GM12891 (cell line): ENCODE data around the gene GGTLC3. TPM values are rescaled to one million over a fixed set of nuclear protein-coding genes. Genes with fewer than 3 reads are reported as not detected.
"Not testable (repeated sequence)": the region's sequence is repeated elsewhere in the genome, so short reads cannot be mapped to it uniquely, and the experiment has no call there.

Experiments used
- DNase-seq: peaks from one replicate; pipeline ENCODE4 v3.0.0; 2011; ENCODE audit warnings: low spot score; ENCODE audit not compliant: insufficient read length
- FAIRE-seq: peaks from 2 replicates; lab custom pipeline; 2011; peaks lifted over from hg19 to GRCh38; lab: Jason Lieb, UNC
- polyA plus RNA-seq: library from polyadenylated mRNA; unstranded; fragments of >200 nt; gene quantifications from one replicate; pipeline ENCODE4 v1.2.1, GENCODE V29; 2012; ENCODE audit warnings: low read depth, missing spikeins, inconsistent platforms; ENCODE audit not compliant: missing spikeins

The GGTLC3 gene
- polyA plus RNA-seq = not detected

DNA sequence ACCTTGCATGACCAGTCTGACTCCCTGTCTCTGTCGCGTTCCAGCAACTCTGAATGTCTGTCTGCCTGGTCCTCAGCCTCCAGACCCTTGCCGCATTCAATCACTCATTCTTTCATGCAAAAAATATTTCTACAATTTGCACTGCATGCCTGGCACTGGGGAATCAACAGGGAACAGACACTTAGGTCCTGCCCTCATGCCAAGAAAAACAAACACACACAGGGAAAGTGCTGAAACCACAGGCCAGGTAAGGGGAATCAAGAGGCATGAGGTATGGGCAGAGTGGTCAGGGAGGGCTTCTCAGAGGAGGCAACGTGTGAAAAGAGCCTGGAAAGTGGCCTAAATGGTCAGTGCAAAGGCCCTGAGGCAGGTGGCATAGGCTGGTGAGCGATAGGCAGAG is at the start of gene GGTLC3:
TSS of gene GGTLC3 (minus strand) at position 101 of the 400 bp plus-strand sequence. CDS start 264 bp downstream, outside the sequence.
- FAIRE-seq, DNase-seq: not testable (repeated sequence)

DNA sequence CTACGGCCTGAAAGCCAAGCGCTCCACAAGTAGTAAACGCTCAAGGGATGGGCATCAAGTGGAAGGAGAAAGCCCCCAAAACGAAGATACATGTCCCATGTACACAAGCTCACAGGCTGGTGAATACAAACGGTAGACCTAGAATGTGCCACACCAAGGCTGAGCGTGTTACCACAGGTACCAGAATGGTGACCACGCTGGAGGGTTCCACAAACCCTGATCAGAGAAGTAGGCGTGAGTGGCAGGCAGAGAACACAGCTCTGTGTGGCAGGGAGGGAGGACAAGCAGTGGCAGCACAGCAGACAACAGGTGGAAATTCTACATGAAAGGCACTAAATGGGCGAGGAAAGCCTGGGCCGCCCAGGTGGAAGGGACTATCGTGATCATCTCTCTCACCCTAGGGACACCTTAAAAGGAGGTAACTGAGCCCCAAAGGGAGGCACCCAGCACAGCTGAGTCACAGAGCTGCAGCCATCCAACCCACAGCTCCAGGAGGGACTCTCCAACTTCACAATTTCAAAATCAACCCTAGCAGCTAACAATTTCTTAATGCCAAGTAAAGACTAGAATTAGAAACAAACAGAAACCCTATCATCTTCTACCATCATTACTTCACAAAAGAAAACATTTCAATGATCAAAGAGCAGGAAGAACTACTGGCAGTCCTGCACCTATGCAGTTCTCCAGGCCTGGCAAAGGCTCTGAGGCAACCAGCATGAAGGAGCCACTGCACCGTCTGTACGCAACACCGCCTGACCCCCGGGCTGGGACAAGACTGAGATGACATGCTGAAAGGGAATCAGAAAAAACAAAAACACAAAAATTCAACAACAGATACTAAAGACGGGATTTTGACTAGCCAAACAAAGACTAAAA is 42.4 kb upstream of the GGTLC3 start:
- not testable (repeated sequence) for FAIRE-seq

DNA sequence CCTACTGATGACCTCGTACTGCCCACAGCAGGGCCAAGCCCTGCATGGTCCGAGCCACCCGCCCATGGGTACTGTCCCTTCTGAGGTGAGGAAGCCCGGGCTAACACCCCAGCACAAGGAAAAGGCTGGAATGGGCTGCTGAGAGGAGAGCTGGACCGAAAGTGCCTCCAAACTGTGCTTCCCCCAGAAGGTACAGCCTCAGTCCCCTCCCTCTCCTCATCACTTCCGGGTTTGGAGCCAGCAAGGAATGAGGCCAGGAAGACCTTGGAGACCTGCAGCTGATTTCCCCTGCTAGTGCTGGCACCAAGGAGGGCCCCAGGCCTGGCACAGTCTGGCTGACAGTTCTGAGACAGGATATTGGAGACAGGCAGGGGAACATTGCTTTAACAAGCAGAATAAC is 41.0 kb upstream of the GGTLC3 start:
- not testable (repeated sequence) for DNase-seq, FAIRE-seq

More for the DNA sequence above, 42.4 kb upstream of the GGTLC3 start:
- not testable (repeated sequence) for DNase-seq

DNA sequence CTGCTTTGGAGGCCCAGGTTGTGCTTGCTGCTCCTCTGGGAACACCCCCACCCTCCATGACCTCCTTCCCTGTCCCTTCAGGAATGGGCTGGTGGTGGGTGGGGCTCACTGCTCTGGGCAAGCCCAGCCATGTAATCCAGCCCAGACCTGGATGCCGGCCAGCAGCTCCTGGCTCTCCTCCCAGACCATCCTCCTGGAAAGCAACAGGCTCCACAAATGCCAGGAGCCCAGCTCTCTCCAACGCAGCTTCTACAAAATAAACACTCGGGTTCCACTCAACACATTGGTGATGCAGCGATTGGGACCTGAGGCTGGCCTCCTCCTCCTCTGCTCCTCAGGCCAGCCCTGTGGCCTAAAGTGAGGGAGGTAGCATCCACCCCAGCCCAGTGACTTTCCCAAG is 40.6 kb upstream of the GGTLC3 start:
- not testable (repeated sequence) for FAIRE-seq, DNase-seq

DNA sequence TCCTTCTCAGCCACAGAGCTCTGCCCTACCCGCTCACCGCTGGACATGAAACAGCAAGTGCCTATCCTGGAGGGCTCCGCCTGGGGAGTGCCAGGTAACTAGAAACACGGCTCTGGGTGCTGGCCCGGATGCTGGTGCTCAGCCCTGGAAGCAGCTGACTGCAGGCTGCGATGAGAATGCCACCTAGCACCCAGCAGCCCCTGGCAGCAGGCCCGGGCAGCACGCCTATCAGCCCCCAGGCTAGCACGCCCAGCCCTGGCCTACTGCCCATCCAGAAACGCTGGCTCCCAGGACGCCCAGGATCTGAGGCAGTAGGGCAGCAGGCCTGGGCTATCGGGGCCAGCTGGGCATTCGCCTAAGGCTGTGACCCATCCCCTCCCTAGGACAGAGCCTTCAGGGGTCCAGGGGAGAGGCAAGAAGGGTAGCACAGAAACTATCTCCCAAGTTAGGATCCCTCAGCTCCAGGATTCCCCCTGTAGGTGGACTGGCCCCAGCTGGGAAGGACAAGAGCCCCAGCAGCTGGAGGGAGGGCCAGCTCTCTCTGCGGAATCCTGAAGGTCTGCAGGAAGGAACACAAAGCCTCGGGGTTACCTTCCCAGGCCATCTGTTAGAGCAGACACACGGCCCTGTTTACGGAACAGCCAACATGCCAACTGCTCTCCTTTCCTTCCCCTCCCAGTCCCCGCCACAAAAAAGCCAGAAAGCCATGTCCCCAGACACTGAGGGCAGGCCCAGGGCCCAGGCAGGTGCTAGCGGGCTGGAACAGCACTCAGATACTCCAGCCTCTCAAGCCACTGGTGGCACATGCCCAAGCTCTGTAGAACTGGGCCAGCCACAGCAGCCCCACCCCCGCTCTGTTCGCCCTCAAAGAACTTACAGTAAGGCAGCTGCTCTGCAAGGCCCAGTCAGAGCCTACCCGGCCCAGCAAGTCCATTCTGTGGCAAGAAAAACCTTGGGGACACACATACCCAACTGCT is 36.6 kb upstream of the GGTLC3 start:
- not testable (repeated sequence) for DNase-seq, FAIRE-seq

DNA sequence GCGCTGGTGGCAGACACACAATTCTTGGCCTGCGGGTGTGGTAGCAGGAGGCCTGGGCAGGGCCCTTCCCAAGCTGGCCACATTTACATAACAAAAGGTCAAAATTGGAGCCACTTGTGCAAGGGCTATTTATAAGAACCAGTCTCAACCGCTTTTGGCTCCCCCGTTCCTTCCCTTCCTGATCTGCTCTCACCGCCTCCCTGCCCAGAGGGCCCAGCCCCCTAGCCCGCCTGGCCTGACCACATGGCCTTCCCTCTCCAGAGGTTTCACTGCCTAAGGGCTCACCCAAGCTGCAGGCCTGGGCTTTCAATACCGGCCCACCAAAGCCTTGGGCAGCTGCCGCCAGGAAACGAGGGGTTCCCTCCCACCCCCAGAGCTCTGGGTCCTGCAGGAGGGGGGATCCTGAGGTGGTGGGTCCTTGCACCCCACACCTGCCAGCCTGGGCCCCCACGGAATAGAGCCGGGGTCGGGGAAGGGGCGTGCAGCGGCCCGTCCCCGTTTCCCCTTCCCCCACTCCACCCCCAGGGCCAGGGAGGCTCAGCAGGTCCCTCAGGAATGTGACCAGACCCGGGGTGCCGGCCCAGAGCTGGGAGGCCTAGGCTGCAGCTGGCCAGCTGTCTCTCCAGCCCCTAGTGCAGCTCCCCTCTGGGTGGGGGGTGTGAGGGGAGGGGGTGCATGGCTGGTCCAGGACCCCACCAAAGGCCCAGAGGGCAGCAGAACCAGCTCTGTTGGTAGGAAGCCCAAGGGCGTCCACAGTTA is 35.1 kb upstream of the GGTLC3 start:
- not testable (repeated sequence) for FAIRE-seq, DNase-seq

DNA sequence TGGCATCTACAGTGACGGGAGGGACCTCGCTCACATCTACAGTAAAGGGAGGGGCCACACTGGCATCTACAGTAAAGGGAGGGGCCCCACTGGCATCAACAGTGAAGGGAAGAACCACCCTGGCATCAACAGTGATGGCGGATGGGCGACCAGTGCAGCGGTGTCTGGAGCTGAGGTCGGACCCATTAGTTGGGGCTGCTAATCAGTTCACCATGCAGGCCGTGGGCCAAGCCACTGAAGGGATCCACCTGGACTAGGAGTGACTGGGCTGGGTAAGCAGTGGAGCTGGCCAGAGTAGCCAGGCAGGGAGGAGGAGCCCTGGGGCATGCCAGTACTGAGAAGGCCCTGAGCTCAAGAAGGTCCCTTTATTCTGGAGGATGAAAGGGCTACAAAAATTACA is 33.1 kb upstream of the GGTLC3 start:
- not testable (repeated sequence) for DNase-seq, FAIRE-seq

DNA sequence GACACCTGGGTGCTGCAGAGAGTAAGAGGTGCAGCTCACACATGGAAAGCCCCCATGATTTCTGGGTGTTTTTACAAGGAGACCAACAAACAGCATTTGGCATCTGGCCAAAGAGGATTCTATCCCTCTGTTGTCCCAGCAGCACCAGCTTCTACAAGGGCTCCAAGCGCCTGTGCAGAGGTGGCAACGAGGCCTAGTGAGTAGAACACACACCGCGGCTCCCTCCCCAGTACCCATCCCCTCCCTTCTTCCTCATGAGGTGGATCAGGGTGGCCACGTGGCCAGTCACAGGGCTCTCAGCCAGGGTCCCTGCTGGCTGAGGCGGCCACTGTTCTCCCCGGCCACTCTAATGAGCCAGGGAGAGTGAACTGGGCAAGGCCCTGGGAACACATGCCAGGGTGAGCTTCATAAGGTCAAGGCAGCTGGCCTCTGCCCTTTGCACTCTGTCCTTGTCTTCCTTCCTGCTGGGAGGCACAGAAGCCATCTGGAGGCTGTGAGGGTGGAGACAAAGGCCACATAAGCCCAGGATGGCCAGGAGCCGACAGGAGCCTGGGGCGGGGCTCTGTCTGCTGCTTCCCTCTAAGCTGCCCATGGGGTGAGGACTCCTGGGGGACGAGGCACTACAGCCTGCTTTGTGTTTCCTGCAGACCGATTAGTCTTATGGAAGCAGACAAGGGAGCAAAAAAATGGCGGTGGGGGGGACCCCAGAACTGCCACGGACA is 31.7 kb upstream of the GGTLC3 start:
- not testable (repeated sequence) for DNase-seq, FAIRE-seq

DNA sequence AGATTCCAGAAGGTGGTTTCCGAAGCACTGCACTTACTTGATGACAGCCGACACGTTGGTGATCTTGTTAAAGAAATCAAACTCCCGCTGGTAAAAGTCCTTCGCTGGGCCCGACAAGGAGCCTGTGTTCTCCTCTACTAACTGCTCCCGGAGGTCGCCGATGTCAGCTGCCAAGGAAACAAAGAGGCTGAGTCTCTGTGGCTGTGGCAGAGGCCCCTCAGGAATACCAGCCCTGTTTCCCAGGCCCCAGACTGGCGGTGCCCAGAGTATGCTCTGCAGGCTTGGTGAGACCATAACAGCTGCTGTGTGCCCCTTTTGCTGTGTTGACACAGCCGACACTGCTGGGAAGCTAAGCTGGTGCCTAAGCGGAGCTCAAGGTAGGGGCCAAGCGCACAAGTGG is 26.7 kb upstream of the GGTLC3 start:
- not testable (repeated sequence) for DNase-seq, FAIRE-seq

DNA sequence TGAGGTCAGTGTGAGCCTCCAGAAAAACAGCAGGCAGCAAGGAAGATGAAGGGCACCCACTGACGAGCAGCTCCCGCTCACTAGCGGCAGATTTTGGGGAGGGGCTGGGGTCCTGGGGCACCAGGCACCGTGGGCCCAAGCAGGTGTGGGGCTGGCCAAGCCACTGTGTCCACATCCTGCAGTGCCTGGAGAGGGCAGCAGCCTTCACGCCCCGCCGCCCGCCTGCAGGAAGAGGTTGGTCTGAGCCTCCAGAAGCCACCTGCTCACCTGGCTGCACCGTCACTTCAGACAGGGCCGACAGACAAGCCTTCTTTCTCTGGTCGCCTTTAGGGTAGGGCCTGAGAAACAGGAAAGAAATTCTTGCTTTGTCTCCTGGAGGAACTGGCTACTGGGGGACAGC is 25.4 kb upstream of the GGTLC3 start:
- not testable (repeated sequence) for DNase-seq, FAIRE-seq

DNA sequence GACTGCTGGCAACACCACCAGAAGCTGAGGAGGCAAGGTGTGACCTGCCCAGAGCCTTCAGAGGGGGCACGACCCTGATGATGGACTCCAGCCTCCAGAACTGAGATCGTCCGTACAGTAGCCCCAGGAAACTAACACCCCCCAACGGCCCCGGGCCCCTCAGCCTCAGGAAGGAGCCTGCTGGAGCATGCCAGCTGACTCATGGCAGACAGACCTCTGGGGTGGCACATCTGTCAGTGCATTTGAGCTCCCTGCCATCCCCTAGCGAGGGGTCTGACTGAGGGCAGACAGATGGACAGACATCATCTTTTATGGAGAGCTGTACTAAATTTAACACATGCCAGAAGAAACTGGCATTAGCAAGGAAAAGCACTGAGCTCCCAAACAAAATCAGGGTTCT is 22.0 kb upstream of the GGTLC3 start:
- FAIRE-seq, DNase-seq: not testable (repeated sequence)

DNA sequence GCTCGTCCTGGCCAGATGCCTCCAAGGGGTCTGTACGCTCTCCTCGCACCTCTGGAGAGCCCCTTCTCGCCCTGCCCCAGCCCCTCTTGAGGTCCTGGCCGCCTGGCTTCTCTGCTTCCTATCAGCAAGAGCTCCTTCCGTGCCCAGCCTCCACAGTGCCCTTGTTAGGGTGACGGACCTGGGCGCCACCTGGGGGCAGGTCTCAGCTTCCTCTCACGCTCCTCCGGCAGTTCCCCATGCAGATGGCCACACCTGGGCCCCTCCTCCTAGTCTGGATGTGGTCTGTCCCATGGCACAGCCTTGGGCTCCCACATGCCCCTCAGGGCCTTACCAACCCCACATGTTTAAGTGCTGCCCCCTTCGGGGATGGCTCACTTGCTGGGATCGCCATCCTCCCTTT is 16.4 kb upstream of the GGTLC3 start:
- not testable (repeated sequence) for FAIRE-seq, DNase-seq

DNA sequence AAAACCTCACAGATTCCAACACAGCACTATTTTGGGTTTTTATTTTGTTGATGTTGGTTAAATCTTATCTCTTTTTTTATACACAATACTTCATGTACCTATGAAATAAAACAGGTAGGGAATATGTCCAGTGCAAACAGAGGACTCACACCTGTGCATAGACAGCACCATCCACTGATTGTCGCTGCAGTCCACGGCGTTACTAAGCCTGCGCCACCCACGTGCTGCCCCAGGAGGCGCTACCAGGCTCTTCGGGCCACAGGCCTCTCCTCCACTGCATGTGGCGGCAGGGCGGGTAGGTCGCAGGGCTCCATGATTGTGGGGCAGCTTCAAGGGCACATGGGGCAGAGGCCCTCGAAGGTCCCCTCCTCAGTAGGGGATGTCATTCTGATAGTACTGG is 15.7 kb upstream of the GGTLC3 start:
- DNase-seq, FAIRE-seq: not testable (repeated sequence)

DNA sequence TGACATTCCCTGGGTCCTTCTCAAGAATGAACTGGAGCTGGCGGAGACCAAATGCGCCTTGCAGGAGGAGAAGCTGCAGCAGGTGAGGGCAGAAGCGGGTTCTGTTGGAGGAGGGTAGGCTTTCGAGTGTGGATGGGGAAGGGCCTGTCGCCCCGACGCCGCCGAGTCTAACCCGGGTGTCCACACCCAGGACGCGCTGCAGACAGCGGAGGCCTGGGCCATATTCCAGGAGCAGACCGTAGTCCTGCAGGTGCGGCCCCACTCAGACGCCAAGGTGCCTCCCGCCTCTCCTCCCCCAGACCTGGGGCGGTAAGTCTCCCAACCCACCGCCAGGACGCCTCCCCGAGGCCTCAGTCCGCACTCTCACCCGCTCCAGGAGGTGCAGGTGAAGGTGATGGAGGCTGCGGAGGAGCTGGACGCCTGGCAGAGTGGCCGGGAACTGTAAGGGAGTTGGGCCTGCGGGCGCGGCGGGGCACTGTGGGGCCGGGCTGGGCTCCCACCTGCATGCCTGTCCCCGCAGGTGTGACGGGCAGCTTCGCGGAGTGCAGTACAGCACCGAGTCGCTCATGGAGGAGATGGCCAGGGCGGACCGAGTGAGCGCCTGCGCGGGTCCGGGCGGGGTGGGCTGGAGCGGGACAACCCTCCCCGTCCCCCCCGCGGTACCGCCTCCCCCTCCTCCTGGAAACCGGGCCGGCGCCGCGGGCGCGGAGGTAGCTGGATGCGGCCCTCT is 11.6 kb upstream of the GGTLC3 start:
- FAIRE-seq, DNase-seq: not testable (repeated sequence)

DNA sequence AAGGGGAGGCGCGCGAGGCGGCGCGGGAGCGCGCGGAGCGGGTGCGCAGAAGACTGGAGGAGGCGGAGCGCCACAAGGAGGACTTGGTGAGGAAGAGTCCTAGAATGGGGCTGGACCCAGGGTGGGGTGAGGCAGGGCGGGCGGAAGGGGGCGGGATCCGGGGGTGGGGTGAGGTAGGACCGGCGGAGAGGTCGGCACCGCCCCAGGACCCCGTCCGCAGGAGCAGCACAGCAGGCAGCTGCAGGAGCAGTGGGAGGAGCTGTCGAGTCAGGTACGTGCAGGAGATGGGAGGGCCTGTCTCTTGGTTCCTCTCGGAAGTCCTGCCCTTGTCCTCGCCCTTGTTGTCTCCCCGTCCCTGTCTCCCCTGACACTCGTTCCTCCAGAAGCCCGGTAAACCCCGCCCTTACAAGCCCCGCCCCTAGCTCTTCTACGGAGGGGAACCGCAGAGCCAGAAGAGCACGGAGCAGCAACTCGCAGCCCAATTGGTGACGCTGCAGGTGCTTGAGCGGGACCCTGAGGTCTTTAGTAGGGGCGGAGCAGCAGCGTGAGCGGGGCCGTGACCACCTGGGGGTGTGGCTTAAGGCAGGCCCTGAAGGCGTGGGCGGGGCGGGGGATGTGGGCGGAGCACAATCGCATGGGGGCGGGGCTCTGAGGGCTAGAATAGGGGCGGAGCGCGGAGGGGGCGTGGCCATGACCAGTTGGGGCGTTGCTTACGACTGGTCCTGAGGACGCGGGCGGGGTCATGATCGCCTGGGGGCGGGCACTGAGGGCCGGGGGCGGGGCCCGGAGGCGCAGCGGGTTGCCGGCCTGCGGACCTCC is 10.8 kb upstream of the GGTLC3 start:
- DNase-seq = not testable (repeated sequence)

DNA sequence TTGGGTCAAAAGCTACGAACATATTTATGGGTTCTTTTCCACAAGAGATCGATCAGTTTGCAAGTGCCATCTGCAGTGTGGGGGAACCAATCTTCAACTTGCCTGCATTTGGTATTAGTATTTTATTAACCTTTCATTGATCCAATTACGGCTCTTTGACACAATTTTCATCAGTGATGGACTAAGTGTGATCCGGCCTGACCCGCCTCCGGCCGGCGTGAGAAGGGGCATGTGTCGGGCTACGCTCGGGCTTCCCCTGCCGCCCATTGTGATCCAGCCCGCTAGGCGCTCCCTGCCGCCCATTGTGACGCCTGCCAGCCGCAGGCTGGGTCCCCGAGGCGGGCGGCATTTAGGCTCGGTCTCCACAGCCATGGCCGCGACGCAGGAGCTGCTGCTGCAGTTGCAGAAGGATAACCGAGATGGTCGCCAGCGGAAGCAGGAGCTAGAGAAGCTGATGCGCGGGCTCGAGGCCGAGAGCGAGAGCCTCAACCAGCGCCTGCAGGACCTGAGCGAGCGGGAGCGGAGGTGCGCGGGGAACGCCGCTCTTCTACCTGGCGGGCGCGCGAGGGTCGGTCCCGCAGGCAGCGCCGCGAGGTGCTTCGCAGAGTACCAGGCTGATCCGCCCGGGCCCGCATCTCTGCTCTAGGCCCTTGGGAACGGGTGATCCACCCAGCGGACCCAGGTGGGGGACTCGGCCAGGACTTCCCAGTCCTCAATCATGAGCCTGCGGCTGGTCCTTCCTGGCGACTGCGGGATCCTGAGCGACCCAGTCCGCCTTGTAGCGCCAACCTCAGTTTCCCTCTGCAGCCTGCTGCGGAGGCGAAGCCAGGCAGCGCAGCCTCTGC is 10.0 kb upstream of the GGTLC3 start, which contains the start of gene TMEM191B:
TSS of gene TMEM191B (plus strand) at position 51 of the 845 bp plus-strand sequence. CDS start at position 230, 179 bp downstream.
- not testable (repeated sequence) for FAIRE-seq, DNase-seq

More for the DNA sequence above, 10.8 kb upstream of the GGTLC3 start:
- not testable (repeated sequence) for FAIRE-seq
